RWPE2 (cell line): ENCODE measurements around the gene SNAP47.
"Not testable (repeated sequence)": the region's sequence is repeated elsewhere in the genome, so short reads cannot be mapped to it uniquely, and the experiment has no call there.

Experiments used
- ATAC-seq: fragments of 200-7000 bp; cut with Tn5 transposase; 3 replicates; pipeline ENCODE4 v1.9.1; 2021; ENCODE audit warnings: low read depth
- DNase-seq: peaks from one replicate; pipeline ENCODE4 v3.0.0-alpha.2; 2020; ENCODE audit warnings: low spot score
- H3K27ac ChIP-seq: fragments of 450-650 bp; 2 replicates; pipeline ENCODE4 v1.5.1; 2017; ENCODE audit warnings: mild to moderate bottlenecking; ENCODE audit not compliant: poor library complexity, severe bottlenecking
- H3K27me3 ChIP-seq: fragments of 250-450 bp; sonication (Bioruptor Pico); 2 replicates; pipeline ENCODE4 v1.5.1; 2021; ENCODE audit warnings: mild to moderate bottlenecking, moderate library complexity; ENCODE audit not compliant: insufficient read depth, poor library complexity, severe bottlenecking
- H3K36me3 ChIP-seq: fragments of 250-450 bp; sonication (Bioruptor Pico); 2 replicates; pipeline ENCODE4 v1.5.1; 2020; ENCODE audit warnings: low read depth, mild to moderate bottlenecking, moderate library complexity
- H3K4me1 ChIP-seq: fragments of 250-450 bp; sonication (Bioruptor Pico); 2 replicates; pipeline ENCODE4 v1.5.1; 2021; ENCODE audit warnings: mild to moderate bottlenecking, moderate library complexity; ENCODE audit not compliant: insufficient read depth, poor library complexity, severe bottlenecking
- H3K4me3 ChIP-seq: fragments of 250-450 bp; sonication (Bioruptor Pico); 2 replicates; pipeline ENCODE4 v1.5.1; 2021; ENCODE audit warnings: mild to moderate bottlenecking, moderate library complexity; ENCODE audit not compliant: severe bottlenecking
- H3K9me3 ChIP-seq: fragments of 250-450 bp; sonication (Bioruptor Pico); 2 replicates; pipeline ENCODE4 v1.5.1; 2021; ENCODE audit warnings: mild to moderate bottlenecking, moderate library complexity; ENCODE audit not compliant: severe bottlenecking
- TF ChIP-seq, protein P1 (sequence below): fragments of 450-650 bp; IDR thresholded peaks from one replicate; pipeline ENCODE4 v1.5.1; 2017; ENCODE audit warnings: mild to moderate bottlenecking, moderate library complexity; ENCODE audit not compliant: poor library complexity, severe bottlenecking

Gene SNAP47

DNA sequence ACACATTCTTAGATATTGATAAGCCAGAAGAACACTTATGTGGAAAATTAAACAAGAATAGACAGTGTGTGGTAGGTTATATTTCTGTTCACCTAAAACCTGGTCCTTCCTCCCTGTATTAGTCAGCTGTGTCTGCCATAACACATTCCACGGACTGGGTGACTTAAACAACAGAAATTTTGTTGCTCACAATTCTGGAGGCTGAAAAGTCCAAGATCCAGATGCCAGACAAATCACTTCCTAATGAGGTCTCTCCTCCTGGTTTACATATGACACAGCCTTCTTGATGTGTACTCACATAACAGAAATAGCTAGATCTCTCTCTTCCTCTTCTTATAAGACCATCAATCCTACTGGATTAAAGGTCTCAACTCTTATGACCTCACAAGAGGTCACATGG lies 25.8 kb upstream of the SNAP47 start:
- no peak for DNase-seq

DNA sequence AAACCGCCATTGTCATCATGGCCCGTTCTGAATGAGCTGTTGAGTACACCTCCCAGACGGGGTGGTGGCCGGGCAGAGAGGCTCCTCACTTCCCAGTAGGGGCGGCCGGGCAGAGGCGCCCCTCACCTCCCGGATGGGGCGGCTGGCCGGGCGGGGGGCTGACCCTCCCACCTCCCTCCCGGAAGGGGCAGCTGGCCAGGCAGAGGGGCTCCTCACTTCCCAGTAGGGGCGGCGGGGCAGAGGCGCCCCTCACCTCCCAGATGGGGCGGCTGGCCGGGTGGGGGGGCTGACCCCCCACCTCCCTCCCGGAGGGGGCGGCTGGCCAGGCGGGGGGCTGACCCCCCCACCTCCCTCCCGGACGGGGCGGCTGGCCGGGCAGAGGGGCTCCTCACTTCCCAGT lies 24.8 kb upstream of the SNAP47 start:
- H3K4me3 ChIP-seq, H3K4me1 ChIP-seq, DNase-seq, H3K27ac ChIP-seq, H3K27me3 ChIP-seq, H3K36me3 ChIP-seq, H3K9me3 ChIP-seq, ATAC-seq: not testable (repeated sequence)

More for the DNA sequence above, 25.8 kb upstream of the SNAP47 start:
- no peak overlapping the region for H3K27ac ChIP-seq
- no peaks in the 10 kb centered on the region for H3K4me1 ChIP-seq
- TF ChIP-seq, protein P1, sequence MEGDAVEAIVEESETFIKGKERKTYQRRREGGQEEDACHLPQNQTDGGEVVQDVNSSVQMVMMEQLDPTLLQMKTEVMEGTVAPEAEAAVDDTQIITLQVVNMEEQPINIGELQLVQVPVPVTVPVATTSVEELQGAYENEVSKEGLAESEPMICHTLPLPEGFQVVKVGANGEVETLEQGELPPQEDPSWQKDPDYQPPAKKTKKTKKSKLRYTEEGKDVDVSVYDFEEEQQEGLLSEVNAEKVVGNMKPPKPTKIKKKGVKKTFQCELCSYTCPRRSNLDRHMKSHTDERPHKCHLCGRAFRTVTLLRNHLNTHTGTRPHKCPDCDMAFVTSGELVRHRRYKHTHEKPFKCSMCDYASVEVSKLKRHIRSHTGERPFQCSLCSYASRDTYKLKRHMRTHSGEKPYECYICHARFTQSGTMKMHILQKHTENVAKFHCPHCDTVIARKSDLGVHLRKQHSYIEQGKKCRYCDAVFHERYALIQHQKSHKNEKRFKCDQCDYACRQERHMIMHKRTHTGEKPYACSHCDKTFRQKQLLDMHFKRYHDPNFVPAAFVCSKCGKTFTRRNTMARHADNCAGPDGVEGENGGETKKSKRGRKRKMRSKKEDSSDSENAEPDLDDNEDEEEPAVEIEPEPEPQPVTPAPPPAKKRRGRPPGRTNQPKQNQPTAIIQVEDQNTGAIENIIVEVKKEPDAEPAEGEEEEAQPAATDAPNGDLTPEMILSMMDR, result no peak
- no peaks in the 10 kb centered on the region for H3K36me3 ChIP-seq
- no peaks in the 10 kb centered on the region for H3K27me3 ChIP-seq
- no peaks in the 10 kb centered on the region for H3K9me3 ChIP-seq
- no peak for ATAC-seq
- no peak overlapping the region for H3K4me3 ChIP-seq

DNA sequence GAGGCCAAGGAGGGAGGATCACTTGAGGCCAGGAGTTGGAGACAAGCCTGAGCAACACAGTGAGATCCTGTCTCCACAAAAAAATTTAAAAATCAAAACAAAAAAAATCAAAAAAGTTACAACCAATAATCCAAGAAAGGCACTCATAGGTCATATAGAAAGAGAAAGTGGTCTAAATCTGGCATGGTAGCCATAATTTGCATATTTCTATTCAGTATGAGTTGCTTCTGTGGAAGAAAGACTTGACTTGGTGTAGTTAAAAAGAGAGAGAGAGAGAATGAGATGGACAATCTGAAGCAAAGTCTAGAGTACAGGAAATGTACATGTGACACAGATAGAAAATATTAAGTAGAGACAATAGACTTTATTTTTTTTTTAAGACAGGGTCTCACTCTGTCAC lies 22.6 kb upstream of the SNAP47 start:
- Histone ChIP-seq H3K36me3 (no peaks in the 10 kb centered on the region), H3K27me3 (no peaks in the 10 kb centered on the region), H3K27ac (no peak overlapping the region), H3K4me3 (no peak overlapping the region), H3K4me1 (no peaks in the 10 kb centered on the region), H3K9me3 (no peaks in the 10 kb centered on the region)
- DNase-seq, result no peak
- TF ChIP-seq, protein P1, result no peak
- ATAC-seq, result no peak

DNA sequence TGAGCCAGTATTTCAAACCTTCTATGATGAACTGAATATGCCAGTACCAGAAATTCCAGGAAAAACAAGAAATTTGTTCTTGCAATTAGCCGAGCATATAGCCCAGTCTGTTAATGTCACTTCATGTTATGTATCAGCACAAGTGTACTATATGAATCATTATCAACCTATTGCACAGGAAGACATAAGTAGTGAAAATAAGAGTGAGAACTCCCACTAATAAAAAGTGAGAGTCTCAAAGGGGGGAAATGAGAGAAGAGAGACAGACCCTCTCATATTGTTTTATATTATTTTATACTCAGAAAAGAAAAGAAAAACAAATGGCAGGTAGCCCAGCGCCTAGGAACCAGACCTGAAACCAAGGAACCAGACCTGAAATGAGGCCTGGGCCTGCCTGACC lies 16.3 kb upstream of the SNAP47 start:
- Histone ChIP-seq H3K27me3 (no peaks in the 10 kb centered on the region), H3K27ac (no peak overlapping the region), H3K9me3 (no peaks in the 10 kb centered on the region), H3K4me1 (no peaks in the 10 kb centered on the region), H3K4me3 (no peak overlapping the region), H3K36me3 (no peaks in the 10 kb centered on the region)
- TF ChIP-seq, protein P1, result no peak
- no peak for ATAC-seq
- DNase-seq, result no peak

DNA sequence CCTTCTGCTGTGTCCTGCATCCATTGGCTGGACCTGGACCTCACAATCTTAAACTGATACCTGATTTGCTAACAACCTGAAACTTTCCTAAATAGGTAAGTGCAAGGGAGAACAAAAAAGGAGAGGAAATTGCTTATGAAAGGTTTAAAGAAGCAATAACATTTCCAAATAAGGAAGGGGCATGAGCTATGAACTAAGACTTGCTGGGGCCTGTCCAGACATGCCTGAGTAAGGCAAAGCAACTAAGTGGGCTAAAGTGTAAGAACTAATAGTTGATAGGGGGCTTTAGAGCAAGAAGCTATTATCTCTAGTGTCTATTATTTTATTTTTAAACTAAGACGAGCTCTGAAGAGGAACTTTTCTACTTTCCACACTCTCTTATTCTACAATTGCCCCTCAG lies 11.8 kb upstream of the SNAP47 start:
- H3K4me3 ChIP-seq, result no peak overlapping the region
- no peaks in the 10 kb centered on the region for H3K4me1 ChIP-seq

More for the DNA sequence above, 11.8 kb upstream of the SNAP47 start:
- H3K27me3 ChIP-seq, result no peaks in the 10 kb centered on the region
- H3K9me3 ChIP-seq, result no peaks in the 10 kb centered on the region
- DNase-seq (no peak), ATAC-seq (no peak)
- no peaks in the 10 kb centered on the region for H3K36me3 ChIP-seq
- H3K27ac ChIP-seq, result no peak overlapping the region
- TF ChIP-seq, protein P1, result no peak
